Testis (tissue), 3 donors: Measurements from ENCODE around the gene GFI1. TPM values are rescaled to one million over a fixed set of nuclear protein-coding genes. Genes with fewer than 3 reads are reported as not detected.

Experiments used
- DNase-seq: peaks from one replicate; pipeline ENCODE4 v3.0.0-alpha.2; 2019
- H3K27ac ChIP-seq, 2 donors: fragments of 200-600 bp; sonication (generic); one replicate each; pipeline ENCODE4 v1.5.1; 2019
- H3K27me3 ChIP-seq: fragments of 200-600 bp; sonication (generic); one replicate; pipeline ENCODE4 v1.5.1; 2019
- H3K36me3 ChIP-seq: fragments of 200-600 bp; sonication (generic); one replicate; pipeline ENCODE4 v1.5.1; 2017; ENCODE audit warnings: low read depth; ENCODE audit errors: missing control alignments
- H3K4me1 ChIP-seq: fragments of 200-600 bp; sonication (generic); one replicate; pipeline ENCODE4 v1.5.1; 2019
- H3K4me3 ChIP-seq, 2 donors: fragments of 200-600 bp; sonication (generic); one replicate each; pipeline ENCODE4 v1.5.1; 2017 to 2019
- H3K9me3 ChIP-seq: fragments of 200-600 bp; sonication (generic); one replicate; pipeline ENCODE4 v1.5.1; 2017
- CTCF ChIP-seq, 3 experiments: fragments of 450-650 bp in 2 of 3; fragments of 200-600 bp in 1 of 3; sonication (generic) in 1 of 3; IDR thresholded peaks; one replicate each; pipeline ENCODE4 v1.5.1; 2016 to 2019; ENCODE audit warnings: antibody characterized with exemption in 3 of 3, mild to moderate bottlenecking in 2 of 3, moderate library complexity in 1 of 3
- POLR2A ChIP-seq: fragments of 450-650 bp; IDR thresholded peaks from one replicate; pipeline ENCODE4 v1.6.1; 2017; ENCODE audit warnings: antibody characterized with exemption, mild to moderate bottlenecking, moderate library complexity
- WGBS, 2 donors: methylation state at CpG; one replicate each; pipeline ENCODE4 v1.1.5; 2018; 5-methylcytosine and 5-hydroxymethylcytosine counted together
- intact Hi-C: fragments of 100-400 bp; cut with DNase I; formaldehyde crosslinking; loops from one replicate; pipeline ENCODE4 v1.15.1; 2023; ENCODE audit warnings: low total_unique reads
- polyA plus RNA-seq: library from polyadenylated mRNA; stranded (reverse); fragments of 350-450 nt; fragmentation: Illumina TruSeq; extraction: RNeasy Lipid Tissue Mini Kit (QIAGEN cat#74804); gene quantifications from one replicate; pipeline ENCODE4 v1.2.3, GENCODE V29; 2014; ENCODE audit warnings: low read depth, low replicate concordance; ENCODE audit not compliant: insufficient read depth
- total RNA-seq, 2 donors: library from RNA; depleted of rRNA; stranded (reverse); fragments of >200 nt; gene quantifications; one replicate each; pipeline ENCODE4 v1.2.3, GENCODE V29; 2016

GFI1 gene
- total and polyA plus RNA-seq, 3 donors from 2014 or later, result 1.3 to 4.0 (median 3.1) TPM

- Histone ChIP-seq H3K27ac (no peak overlapping the region), H3K36me3 (no peaks in the 10 kb centered on the region), H3K4me1 (no peaks in the 10 kb centered on the region), H3K27me3 (no peaks in the 10 kb centered on the region), H3K4me3 (no peak overlapping the region), H3K9me3 (no peaks in the 10 kb centered on the region)
- TF ChIP-seq POLR2A, result no peak
- TF ChIP-seq CTCF (IDR thresholded peaks at IDR 0.05), result no peak
- no peak for DNase-seq
- WGBS, 2 donors, result 68 to 84% methylated on average over 1 of the region's 1 CpG
- intact Hi-C loops, result no loop called here
These were observed 13.8 kb upstream of the GFI1 start for GRCh38 chr1:92500552-92500951.

- Histone ChIP-seq H3K36me3 (no peaks in the 10 kb centered on the region), H3K4me1 (no peaks in the 10 kb centered on the region), H3K27ac (no peak overlapping the region), H3K27me3 (no peaks in the 10 kb centered on the region), H3K4me3 (no peak overlapping the region), H3K9me3 (no peaks in the 10 kb centered on the region)
- intact Hi-C loops, result no loop called here
- WGBS, 2 donors, result 81 to 85% methylated on average over 2 of the region's 2 CpGs
- TF ChIP-seq CTCF (IDR thresholded peaks at IDR 0.05), result no peak
- TF ChIP-seq POLR2A, result no peak
- no peak for DNase-seq
These were observed 8.8 kb upstream of the GFI1 start for GRCh38 chr1:92495392-92496063.

- TF ChIP-seq CTCF (IDR thresholded peaks at IDR 0.05), result no peak
- TF ChIP-seq POLR2A, result no peak
- Histone ChIP-seq H3K9me3 (no peaks in the 10 kb centered on the region), H3K4me1 (no peaks in the 10 kb centered on the region), H3K27ac (no peak overlapping the region), H3K4me3 (no peak overlapping the region), H3K27me3 (no peaks in the 10 kb centered on the region), H3K36me3 (no peaks in the 10 kb centered on the region)
- WGBS, 2 donors, result 88 to 91% methylated on average over 4 of the region's 4 CpGs
- intact Hi-C loops, result no loop called here
- DNase-seq, result no peak
These were observed 7.9 kb upstream of the GFI1 start for GRCh38 chr1:92494485-92495141.

- Histone ChIP-seq H3K27ac (no peak overlapping the region), H3K27me3 (no peaks in the 10 kb centered on the region), H3K9me3 (no peaks in the 10 kb centered on the region), H3K36me3 (no peaks in the 10 kb centered on the region), H3K4me3 (no peak overlapping the region), H3K4me1 (no peaks in the 10 kb centered on the region)
- no peak for DNase-seq
- no peak for TF ChIP-seq CTCF (IDR thresholded peaks at IDR 0.05)
- TF ChIP-seq POLR2A, result no peak
- intact Hi-C loops, result no loop called here
- 90 to 93% methylated on average over 4 of the region's 4 CpGs for WGBS, 2 donors
These were observed 6.4 kb upstream of the GFI1 start for GRCh38 chr1:92493139-92493538.

GRCh38 chr1:92488832-92489231, 2.1 kb upstream of the GFI1 start:
- no peaks in the 10 kb centered on the region for H3K27me3 ChIP-seq
- no peak overlapping the region for H3K4me3 ChIP-seq
- H3K9me3 ChIP-seq, result no peaks in the 10 kb centered on the region

More at GRCh38 chr1:92488832-92489231, 2.1 kb upstream of the GFI1 start:
- peaks cover 17% of the 10 kb centered on the region for H3K4me1 ChIP-seq
- no peak for TF ChIP-seq POLR2A
- no peak for TF ChIP-seq CTCF (IDR thresholded peaks at IDR 0.05)
- H3K27ac ChIP-seq, result no peak overlapping the region
- H3K36me3 ChIP-seq, result no peaks in the 10 kb centered on the region
- WGBS, 2 donors, result 67 to 75% methylated on average over 3 of the region's 3 CpGs
- DNase-seq, result no peak
- intact Hi-C loops, result no loop called here
